HG03280 (cell line): ENCODE measurements around the gene OPTN.

Experiments
- ATAC-seq: cut with Tn5 transposase; IDR thresholded peaks from one replicate; pipeline ENCODE4 v1.9.1; 2021; ENCODE audit warnings: mild to moderate bottlenecking, moderate library complexity; ENCODE audit not compliant: unreplicated experiment

The OPTN gene

DNA sequence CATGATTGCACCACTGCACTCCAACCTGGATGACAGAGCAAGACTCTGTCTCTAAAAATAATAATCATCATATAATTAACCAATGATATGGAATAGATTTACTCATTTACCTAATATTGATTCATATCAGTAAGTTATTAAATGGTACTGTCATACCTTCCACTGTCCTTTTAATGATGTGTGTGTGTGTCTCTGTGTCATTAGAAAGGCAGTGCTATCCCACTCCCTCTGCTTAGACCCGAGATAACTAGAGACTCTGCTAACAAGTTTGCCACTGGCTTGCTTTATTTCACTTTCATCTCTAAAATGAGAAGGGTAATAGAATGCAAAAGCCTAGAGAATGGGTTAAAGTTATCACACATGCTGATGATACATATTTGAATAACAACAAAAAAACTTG lies 82.5 kb downstream of the OPTN start:
- ATAC-seq: no peak

GRCh38 chr10:13183625-13184024 lies 83.7 kb downstream of the OPTN start:
- ATAC-seq: no peak

- ATAC-seq: no peak
Observed at GRCh38 chr10:13184276-13184675, 84.3 kb downstream of the OPTN start.

DNA sequence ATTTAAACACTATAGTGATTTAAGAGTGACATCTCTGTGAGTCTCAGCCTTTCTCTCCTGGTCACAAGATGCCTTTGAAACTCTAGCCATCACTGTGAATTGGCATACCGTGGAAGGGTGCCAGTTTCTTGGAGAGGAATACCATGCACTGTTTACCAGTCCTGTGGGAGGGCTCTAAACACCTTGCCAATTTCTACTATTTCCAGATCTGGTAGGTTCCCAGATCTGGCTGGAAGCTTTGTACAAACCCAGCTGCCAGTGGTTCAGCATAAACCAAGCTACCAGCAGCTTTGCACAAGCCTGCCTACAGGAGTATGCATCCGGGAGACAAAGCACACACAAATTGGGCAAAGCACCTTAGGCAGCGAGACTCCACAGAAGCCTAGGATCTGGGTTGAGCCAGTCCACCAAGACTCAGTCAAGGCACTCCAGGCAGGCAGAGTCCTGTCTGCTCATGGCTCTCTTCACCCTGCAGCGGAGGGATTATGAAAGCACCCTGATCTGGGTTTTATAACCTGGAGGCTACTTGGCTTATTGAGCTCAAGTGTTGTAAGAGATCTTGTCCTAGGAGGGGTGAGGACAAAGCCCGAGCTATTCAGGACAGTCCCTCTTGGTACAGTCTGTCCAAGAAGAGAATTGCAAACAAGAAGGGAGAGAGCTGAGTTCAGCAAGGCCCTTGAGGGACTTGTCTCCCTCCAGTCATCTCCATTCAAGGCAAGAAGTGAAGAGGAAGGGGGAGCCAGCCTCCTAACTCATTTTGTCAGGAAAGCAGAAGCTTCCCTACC lies 85.0 kb downstream of the OPTN start:
- no peak for ATAC-seq

GRCh38 chr10:13187135-13187534 lies 87.2 kb downstream of the OPTN start:
- ATAC-seq: no peak
